Measurements from ENCODE around the gene GAS2L1.

The GAS2L1 gene

DNA sequence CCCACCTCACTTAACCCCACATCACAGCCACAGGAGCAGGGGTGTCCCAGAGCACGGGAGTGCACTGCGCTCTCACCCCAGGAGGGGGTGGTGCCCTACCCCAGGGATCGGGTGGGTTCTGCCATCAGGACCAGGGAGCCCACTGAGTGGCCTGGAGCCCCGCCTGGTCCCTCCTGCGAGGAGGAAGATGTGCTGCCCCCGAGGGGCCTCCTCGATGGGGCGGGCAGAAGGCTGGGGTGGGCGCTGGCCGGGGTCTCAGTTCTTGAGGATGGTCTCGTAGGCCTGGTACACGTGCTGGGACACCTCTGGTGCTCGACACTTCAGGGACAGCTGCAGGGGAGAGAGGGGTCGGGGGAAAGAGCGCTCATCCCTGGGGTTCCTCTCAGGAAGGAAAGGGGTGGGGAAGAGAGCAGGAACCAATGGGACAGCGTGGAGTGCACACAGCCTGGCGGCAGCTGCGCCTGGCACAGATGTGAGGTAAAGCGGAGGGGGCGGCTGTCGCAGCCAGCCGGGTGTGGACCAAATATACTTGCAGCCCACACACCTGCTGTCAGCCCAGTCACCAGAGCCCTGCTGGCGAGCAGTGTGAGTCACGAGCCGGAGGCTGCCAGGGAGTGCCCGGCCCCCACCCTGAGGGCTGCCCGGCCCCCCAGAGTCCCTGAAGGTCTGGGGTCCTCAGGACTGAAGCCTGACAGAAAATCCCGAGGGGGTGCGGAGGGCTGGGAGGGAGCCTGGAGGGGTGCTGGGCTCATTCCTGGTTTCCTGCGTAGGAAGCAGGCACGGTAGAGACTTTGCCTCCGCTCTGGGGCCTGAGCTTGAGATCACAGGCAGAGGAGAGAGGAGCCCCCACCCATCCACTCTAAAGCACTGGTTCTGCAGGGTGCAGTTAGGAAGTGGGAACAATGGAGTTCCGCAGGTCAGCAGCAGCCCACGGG lies 22.4 kb downstream of the GAS2L1 start:
- DNase-seq, result no peak

DNA sequence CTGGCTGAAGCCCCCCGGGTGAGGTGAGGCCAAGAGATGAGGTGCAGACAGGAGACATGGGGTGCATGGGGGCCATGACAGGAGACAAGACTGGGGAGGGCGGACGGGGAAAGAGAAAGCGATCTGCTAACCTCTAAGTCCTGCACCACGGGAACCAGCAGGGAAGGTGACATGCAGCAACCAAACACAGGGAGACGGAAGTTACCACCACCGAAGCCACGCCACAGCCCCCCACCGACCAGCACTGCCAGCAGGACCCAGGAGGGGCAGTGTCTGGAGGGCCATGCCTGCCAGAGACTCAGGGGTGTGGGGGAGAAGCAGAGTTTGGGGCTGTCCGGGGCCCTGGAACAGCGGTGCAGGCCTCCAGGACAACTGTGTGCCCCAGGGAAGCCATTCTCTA lies 23.1 kb downstream of the GAS2L1 start:
- no peak for DNase-seq

DNA sequence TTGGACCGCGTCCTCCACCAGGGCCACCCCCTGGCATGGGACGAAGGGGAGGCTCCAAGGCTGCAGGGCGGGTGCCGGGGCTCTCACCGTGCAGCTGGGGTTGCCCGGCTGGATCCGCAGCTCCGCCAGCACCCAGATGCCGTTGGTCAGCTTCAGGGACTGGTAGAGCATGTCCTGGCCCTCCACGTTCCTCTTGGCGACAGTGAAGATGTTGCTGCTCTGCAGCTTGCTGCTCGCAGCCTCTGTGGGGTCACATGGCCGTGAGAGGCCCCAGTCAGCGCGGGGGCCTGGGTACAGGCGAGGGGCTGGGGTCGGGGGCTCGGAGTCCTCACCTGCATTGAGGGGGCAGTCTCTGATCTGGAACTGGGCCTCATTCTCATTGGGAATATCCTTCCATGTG lies 23.8 kb downstream of the GAS2L1 start:
- DNase-seq, result no peak

DNA sequence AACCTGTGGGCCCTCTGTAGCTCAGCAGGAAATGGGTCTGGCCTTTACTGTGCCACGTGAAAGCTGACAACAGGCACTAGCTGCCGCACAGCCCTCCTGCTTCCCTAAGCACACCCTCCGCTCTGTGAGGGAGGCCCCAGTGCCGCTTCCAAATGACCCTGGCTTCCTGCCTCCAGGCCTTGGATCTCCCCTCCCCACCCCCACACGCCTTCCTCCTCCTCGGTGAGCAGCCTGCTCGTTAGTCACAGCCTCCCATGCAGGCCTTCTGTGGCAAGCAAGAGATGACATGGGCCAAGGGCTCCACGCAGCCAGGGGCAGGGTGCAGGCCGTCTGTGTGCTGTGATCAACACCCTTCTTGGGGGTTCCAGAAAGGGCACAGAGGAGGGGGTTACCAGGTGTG lies 24.3 kb downstream of the GAS2L1 start:
- DNase-seq, result no peak

DNA sequence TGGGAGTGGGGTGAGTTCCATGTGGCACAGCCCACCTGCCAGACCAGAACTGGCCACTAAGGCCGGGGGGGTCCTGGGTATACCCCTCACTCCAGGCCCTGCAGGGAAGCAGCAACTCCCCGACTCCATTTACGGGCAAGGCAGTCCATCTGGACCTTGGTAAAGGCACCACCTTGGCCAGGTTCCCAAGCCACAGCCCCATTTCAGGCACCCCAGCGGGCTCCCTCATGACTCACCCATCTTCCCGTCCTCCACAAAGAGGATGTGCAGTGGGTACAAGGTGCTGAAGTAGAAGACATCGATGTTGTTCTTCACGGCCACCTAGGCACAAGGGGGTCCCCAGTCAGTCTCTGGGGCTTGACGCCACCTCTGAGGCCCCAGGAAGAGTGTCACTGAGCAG lies 24.8 kb downstream of the GAS2L1 start:
- no peak for DNase-seq

DNA sequence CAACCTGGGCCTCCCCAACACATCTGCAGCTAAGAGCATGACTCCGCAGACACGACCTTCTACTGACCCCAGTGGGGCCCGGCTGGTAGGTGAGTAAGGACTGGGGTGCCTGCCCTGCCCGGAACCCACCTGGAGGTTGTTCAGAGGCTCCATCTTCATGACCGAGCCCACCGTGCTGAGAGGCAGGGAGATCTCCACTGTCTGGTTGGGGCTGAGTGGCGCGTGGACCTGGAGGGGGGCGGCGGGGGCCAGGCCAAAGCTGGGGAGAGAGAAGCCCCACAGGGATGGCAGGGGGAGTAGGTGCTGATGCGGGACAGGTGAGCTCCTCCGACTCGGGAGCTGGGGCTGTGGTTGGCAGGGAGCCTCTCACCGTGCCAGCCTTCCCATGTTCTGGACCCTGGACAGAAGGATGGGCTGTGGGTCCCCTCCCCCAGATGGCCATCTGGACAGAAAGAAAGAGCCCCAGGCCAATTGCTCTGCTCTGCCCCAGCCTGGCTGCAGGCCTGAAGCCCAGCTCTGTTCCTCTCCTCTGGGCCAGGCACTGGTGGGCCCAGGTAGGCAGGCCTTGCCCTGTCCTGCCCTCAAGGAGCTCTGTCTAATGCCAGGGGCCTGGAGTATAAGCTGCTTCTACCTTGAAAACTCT lies 25.3 kb downstream of the GAS2L1 start:
- DNase-seq, result no peak

DNA sequence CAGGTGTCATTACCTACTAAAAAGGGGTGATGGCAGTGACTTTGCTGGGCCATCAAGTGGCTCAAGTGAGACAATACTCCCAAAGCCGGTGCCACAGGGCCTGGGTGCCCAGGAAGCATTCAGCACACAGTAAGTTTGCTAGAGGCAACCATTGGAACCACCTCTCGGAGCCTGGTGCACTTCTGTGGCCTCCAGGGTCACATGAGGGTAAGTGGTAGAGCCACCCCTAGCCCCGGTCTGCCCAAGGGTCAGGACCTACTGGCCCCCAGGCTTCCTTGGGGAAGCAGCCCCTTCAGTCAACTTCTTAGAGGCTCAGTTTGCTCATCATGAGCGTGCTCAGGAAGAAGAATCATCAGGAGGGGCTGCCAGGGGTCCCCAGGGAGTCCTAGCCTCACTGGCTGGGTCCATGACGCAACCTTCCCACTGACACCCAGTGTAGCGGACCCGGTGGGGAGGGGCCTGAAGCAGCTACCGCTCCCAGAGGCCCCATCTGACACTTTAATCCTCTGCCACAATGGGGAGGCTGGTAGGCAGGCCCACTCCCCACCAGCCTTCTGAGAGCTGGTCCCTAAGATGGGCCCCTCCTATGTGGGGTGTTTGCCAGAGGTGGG lies 26.5 kb downstream of the GAS2L1 start:
- no peak for DNase-seq

DNA sequence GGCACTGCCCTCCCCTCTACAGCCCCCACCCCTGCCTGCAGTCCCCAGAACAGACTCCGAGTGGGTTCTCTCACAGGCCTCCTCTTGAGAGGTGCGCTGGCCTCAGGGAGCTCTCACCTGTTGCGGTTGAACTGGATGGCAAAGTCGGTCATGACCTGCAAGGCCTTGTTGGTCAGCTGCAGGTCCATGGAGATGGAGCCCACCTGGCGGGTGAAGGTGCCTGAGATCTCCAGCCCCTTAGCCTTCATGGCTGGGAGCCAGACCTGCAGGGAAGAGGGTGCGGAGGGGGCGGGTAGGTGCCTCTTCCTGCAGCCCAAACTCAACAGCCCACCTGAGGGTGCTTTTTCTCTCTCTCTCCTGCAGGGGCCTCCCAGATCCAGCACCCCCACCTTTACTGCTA lies 27.7 kb downstream of the GAS2L1 start:
- DNase-seq, result no peak

- DNase-seq, result no peak
These were observed 28.4 kb downstream of the GAS2L1 start for GRCh38 chr22:29334696-29335344.

GRCh38 chr22:29335656-29336055 lies 29.2 kb downstream of the GAS2L1 start:
- DNase-seq, result no peak

DNA sequence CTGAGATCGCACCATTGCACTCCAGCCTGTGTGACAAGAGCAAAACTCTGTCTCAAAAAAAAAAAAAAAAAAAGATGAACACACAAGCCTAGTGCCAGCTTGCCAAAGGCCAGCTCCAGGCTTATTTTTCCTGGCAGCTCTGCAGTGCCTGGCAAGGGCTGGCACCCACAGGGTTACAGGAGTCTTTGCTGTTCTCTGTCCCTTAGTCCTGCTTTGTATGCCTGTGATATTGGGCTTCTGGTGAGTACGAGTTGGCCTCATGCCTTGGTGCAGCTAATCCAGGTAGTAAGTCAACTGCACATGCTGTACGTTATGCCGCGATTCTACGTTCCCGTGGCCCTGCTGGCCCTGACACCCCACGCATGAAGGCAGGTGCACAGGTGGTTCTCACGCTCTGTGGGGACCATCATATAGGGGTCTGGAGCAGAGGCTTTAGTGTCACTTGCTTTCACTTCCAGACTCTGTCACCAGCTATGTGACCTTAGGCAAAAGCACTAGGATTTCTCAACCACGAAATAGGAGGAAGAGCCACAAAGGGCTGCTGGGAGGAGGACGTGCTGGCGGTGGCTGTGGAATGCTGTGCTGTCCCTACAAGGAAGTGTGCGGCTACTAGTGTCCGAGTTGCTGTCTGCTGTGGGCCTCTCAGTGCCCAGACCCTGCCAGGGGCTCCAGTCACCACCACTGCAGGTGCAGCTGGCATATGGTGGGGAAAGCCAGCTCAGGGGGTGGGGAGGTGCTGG lies 30.5 kb downstream of the GAS2L1 start:
- no peak for DNase-seq

DNA sequence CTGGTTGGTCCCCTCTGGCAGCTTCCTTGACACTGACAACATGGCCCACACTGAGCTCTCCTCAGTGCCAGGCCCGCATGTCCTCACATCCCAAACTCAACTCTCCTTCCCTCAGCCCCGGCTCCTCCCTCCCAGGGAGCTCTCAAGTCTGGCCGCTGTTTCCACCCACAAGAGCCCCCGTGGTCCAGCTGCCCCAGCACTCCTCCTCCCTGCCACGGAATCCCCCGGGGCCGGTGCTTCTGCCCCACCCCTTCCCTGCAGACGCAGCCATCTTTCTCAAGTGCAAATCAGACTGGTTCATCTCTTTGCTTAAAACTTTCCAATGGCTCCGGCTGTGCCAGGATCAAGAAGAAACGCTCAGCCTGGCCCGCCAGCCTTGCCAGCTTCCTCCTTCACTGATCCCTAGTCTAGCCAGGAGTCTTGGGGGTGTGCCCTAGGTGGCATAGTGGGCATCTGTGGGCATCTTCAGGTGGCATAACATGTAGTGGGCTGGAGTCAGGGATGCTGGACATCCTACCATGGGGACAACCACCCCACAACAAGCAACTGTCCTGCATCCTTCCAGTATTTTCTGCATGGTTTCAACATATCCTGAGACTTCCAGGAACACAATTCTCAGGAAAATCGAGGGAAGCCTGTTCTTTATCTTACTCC lies 31.3 kb downstream of the GAS2L1 start:
- no peak for DNase-seq

GRCh38 chr22:29338398-29338797 lies 31.9 kb downstream of the GAS2L1 start:
- no peak for DNase-seq

DNA sequence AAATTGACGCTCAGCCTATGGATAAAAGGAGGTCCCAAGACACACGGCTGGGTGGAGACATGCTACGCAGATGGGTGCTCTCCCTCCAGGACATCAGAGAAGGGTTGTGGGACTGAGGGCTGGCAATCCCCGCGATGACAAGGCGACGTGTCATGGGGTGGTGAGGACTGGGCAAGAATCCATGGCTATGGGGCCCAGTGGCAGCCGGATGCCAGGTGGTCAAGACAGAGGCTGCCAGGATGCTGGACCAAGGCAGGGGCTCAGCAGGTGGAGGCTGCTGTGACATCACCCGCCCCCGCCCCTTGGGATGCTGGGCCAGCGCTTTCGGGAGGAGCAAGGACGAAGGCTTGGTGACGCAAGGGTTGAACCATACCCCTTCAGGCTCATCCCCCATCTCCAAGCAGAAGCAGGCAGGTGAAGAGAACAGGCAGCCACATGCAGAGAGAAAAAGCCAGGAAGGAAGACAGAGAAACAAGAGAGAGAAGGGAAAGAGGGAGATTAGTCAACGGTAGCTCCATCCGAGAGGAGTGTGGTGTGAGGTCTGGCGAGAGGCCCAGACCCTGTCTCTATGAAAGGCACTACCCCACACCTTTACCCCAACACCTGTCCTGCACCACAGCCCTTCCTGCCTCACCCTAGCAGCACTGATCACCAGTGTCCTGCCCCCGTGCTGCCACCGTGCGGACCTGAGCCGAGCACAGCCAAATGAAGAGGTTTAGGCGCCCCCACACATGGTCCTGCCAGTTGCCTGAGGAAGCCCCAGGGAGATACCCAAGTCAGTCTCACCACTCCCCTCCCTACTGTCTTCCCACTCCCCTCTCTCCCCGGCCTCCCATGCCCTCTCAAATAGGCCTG lies 33.2 kb downstream of the GAS2L1 start:
- DNase-seq, result no peak

- DNase-seq, result no peak
These were observed 34.1 kb downstream of the GAS2L1 start for GRCh38 chr22:29340566-29340965.

DNA sequence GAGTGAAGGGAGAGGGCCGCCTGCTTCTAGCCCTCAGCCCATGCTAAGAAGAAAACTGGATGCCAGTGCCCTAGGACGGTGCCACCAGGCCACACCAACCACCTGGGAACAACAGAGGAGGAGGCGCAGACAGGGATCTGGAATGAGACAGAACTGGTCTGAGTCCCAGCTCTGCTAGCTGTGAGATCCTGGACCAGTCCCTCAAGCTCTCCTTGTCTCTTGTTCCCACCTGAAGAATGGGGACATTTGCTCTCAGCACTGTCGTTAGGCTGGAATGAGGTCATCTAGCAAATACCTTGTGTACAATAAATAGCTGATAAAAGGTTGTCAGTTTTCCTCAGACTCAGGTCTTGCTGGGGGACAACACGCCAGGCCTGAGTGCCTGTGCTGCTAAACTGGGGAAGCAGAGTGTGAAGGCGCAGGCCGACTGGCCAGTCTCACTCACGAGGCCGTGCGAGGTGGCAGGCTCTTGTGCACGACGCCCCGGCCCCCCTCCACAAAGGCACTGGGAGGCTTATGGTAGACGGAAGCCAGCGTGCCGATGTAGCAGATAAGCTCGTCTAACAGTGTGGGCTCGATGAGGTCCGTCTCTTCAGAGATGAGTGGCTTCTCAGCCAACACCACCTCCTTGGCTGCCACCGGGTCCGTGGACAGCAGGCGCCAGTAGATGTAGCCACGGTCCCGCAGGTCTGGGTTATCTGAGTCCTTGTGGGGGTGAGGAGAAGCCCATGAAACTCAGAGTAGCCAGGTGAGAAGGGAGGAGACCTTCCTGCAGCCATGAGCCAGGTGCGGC lies 34.8 kb downstream of the GAS2L1 start:
- no peak for DNase-seq

- no peak for DNase-seq
These were observed 35.3 kb downstream of the GAS2L1 start for GRCh38 chr22:29341849-29342127.

- DNase-seq, result no peak
These were observed 35.7 kb downstream of the GAS2L1 start for GRCh38 chr22:29342177-29342576.

DNA sequence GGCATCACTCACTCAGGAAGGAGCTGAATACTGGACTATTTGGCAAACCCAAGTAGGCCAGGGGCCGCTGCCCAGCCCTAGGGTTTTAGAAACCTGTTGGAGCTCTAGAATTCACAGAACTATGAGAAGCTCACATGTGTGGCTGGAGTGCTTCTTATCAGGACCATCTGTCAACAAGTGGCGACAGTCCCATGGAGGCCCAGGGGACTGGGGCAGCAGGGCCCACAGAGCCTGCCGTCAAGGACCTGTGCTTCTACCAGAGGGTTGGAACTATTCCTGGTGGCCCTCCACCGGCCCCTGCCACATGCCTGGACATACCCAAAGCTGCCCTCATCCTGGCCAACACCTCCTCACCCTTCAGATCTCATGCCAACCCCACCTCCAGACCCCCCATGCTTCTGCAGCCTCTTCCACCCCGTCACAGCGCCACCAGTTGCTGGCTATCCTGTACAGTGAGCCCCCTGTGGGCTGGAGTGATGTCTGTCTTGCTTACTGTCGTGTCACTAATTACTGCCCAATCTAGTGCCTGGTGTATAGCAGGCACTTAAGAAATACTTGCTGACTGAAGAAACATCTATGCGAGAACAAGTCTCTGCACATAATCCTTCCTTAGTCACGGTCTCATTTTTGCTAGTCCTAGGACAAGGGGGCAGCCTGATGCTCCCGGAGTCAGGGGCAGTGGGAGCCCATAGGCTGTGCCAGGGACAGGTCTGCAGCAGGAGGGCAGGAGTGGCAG lies 36.3 kb downstream of the GAS2L1 start:
- no peak for DNase-seq

DNA sequence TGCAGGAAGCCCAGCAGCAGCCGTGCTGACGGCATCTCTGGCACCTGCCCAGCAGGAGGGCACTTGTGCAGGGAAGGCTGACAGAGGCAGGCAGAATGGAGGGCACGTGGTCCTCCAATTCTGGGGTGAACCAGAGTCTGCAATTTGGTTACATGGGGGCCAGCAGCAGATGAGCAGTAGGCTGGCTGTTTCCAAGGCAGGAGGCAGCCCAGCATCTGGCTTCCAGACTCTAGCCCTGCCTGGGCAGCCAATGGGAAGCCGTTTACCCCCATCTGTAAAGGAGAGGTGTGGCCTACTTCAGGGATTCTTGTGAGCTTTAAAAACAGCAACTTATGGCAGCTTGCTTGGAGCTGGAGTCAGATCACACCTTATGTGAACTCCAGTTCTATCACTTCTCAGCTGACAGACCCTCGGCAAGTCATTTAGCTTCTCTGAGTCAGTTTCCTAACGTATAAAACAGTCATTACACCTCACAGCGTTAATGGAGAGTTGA lies 36.9 kb downstream of the GAS2L1 start:
- DNase-seq, result no peak
